Ascending aorta (tissue), 2 donors: ENCODE data around the gene SAG. TPM values are rescaled to one million over a fixed set of nuclear protein-coding genes. Genes with fewer than 3 reads are reported as not detected.

ENCODE experiments used
- DNase-seq, 2 donors: peaks; one replicate each; pipeline ENCODE4 v3.0.0-alpha.2; 2019; ENCODE audit warnings: low spot score in 2 of 2
- H3K27ac ChIP-seq, 2 donors: fragments of 200-600 bp; sonication (generic); one replicate each; pipeline ENCODE4 v1.5.1; 2016 to 2017; ENCODE audit warnings: mild to moderate bottlenecking in 1 of 2
- H3K27me3 ChIP-seq: fragments of 200-600 bp; sonication (generic); one replicate; pipeline ENCODE4 v1.5.1; 2017
- H3K36me3 ChIP-seq, 2 donors: fragments of 200-600 bp; sonication (generic); one replicate each; pipeline ENCODE4 v1.5.1; 2016
- H3K4me1 ChIP-seq, 2 donors: fragments of 200-600 bp; sonication (generic); one replicate each; pipeline ENCODE4 v1.5.1; 2016 to 2017; ENCODE audit warnings: mild to moderate bottlenecking in 1 of 2
- H3K4me3 ChIP-seq, 2 donors: fragments of 200-600 bp; sonication (generic); one replicate each; pipeline ENCODE4 v1.5.1; 2016 to 2017; ENCODE audit warnings: mild to moderate bottlenecking in 1 of 2
- H3K9me3 ChIP-seq, 2 donors: fragments of 200-600 bp; sonication (generic); one replicate each; pipeline ENCODE4 v1.5.1; 2016
- intact Hi-C: fragments of 100-400 bp; cut with DNase I; formaldehyde crosslinking; loops from one replicate; pipeline ENCODE4 v1.15.1; 2023
- total RNA-seq: library from RNA; depleted of rRNA; stranded (reverse); fragments of >200 nt; gene quantifications from one replicate; pipeline ENCODE4 v1.1.0, GENCODE V29; 2016
- TF ChIP-seq, protein P1 (sequence below), 3 experiments: fragments of 200-600 bp in 2 of 3; fragments of 450-650 bp in 1 of 3; sonication (generic) in 2 of 3; IDR thresholded peaks; one replicate each; pipeline ENCODE4 v1.5.1; 2016 to 2019; ENCODE audit warnings: antibody characterized with exemption in 3 of 3, mild to moderate bottlenecking in 1 of 3, moderate library complexity in 1 of 3

SAG gene
- total RNA-seq, 1 donor from 2014 or later: not detected

DNA sequence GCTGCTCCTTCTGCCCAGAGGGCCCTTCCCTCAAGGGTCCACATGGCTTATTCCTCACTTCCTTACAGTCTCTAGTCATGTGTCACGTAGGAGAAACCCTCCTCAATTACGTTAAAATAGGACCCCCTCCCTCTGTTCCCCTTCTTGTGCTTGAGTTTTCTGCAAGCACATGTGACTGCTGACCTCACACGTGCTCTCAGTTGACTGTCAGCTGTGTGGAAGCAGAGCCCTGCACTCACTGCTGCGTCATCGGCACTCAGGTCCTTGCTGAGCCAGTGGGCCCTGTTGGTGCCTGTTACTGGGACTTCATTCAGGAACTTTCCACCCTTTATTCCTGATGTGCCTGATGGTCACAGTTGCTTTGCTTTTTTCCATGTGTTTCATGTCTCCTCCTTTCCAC, 45.1 kb upstream of the SAG start:
- no peak for DNase-seq
- H3K27me3 ChIP-seq: no peaks in the 10 kb centered on the region
- H3K4me1 ChIP-seq: no peaks in the 10 kb centered on the region
- H3K36me3 ChIP-seq: peaks cover 72 to 95% of the 10 kb centered on the region in 2 donors
- H3K9me3 ChIP-seq: no peaks in the 10 kb centered on the region
- TF ChIP-seq, protein P1, sequence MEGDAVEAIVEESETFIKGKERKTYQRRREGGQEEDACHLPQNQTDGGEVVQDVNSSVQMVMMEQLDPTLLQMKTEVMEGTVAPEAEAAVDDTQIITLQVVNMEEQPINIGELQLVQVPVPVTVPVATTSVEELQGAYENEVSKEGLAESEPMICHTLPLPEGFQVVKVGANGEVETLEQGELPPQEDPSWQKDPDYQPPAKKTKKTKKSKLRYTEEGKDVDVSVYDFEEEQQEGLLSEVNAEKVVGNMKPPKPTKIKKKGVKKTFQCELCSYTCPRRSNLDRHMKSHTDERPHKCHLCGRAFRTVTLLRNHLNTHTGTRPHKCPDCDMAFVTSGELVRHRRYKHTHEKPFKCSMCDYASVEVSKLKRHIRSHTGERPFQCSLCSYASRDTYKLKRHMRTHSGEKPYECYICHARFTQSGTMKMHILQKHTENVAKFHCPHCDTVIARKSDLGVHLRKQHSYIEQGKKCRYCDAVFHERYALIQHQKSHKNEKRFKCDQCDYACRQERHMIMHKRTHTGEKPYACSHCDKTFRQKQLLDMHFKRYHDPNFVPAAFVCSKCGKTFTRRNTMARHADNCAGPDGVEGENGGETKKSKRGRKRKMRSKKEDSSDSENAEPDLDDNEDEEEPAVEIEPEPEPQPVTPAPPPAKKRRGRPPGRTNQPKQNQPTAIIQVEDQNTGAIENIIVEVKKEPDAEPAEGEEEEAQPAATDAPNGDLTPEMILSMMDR (IDR thresholded peaks at IDR 0.05): no peak
- no peak overlapping the region for H3K27ac ChIP-seq
- intact Hi-C loops: no loop called here
- no peak overlapping the region for H3K4me3 ChIP-seq

DNA sequence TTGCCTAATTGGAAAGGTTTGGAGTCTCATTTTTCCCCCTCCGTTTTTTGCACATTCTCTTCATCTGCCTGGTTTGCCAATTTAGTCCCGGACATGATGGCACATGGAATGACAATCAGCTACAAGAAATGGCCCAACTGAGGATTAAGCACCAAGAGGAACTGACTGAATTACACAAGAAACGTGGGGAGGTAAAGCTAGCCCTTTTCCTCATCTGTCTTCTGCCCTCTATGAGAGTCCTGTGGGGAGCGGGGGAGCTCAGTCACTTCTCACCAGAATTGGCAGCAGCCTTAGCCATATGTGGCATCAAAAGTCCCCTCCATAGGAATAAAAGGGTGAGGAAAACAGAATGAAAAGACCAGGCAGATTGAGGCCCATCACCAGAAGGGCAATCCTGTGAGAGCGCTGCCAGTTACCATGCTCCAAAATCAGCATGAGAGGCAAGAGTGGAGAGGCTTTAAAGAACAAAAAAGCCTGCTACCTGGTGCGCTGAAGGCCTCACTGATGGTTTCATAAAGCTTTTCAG, 44.5 kb upstream of the SAG start:
- DNase-seq: no peak
- no peaks in the 10 kb centered on the region for H3K4me1 ChIP-seq
- intact Hi-C loops: no loop called here
- H3K9me3 ChIP-seq: no peaks in the 10 kb centered on the region
- no peak overlapping the region for H3K27ac ChIP-seq
- TF ChIP-seq, protein P1 (IDR thresholded peaks at IDR 0.05): no peak
- no peak overlapping the region for H3K4me3 ChIP-seq
- H3K27me3 ChIP-seq: no peaks in the 10 kb centered on the region
- peaks cover 72 to 99% of the 10 kb centered on the region in 2 donors for H3K36me3 ChIP-seq

DNA sequence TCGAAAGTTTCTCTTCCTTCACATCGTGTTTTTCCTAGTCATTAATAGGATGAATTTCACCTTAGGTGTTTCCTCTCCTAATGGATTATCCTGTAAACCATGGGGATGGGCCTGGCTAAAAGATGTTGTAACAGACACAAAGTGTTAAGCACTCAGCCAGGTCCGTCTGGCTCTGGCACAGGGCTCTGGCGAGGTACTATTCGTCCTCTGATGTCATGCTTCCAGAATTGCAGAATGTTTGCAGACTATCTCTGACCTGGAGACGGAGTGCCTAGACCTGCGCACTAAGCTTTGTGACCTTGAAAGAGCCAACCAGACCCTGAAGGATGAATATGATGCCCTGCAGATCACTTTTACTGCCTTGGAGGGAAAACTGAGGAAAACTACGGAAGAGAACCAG, 42.9 kb upstream of the SAG start:
- H3K4me3 ChIP-seq: no peak overlapping the region
- peaks cover 67 to 88% of the 10 kb centered on the region in 2 donors for H3K36me3 ChIP-seq
- no peaks in the 10 kb centered on the region for H3K4me1 ChIP-seq
- TF ChIP-seq, protein P1 (IDR thresholded peaks at IDR 0.05): no peak
- no peaks in the 10 kb centered on the region for H3K9me3 ChIP-seq
- no peak for DNase-seq
- intact Hi-C loops: no loop called here
- no peaks in the 10 kb centered on the region for H3K27me3 ChIP-seq
- H3K27ac ChIP-seq: no peak overlapping the region

DNA sequence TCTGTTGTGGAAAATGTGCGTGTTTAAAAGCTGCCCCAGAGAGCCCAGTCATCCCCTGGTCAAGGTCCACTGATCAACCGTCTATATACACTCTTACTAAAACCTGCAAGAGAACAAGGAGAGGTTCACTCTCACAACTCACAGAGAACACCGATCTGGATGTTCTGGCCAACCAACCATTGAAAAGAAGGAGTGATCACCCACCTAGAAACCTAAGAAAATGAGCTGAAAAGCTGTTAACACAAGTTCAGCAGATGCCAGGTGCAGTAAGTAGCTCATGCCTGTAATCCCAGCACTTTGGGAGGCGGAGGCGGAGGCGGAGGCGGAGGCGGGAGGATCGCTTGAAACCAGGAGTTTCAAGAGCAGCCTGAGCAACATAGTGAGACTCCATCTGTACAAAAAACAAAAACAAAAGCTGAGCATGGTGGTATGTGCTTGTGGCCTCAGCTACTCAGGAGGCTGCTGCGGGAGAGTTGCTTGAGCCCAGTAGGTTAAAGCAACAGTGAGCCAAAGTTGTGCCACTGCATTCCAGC, 41.7 kb upstream of the SAG start:
- Histone ChIP-seq H3K27me3 (no peaks in the 10 kb centered on the region), H3K9me3 (no peaks in the 10 kb centered on the region), H3K27ac (no peak overlapping the region), H3K36me3 (peaks cover 67 to 88% of the 10 kb centered on the region in 2 donors), H3K4me1 (no peaks in the 10 kb centered on the region), H3K4me3 (no peak overlapping the region)
- DNase-seq: no peak
- intact Hi-C loops: no loop called here
- TF ChIP-seq, protein P1 (IDR thresholded peaks at IDR 0.05): no peak

DNA sequence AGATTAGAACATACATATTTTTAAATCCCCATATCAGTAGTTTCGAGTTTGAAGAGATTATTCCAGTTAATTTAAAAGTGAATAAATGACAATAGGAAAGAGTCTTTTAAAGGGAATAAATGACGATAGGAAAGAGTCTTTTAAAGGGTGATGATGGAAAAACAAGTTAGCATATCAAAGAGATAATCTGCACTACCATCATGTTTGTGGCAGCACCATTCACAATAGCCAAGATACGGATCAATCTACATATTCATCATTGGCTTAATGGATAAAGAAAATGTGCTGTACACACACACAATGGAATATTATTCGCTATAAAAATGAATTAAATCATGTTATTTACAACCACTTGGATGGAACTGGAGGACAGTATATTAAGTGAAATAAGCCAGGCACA, 41.1 kb upstream of the SAG start:
- H3K4me1 ChIP-seq: no peaks in the 10 kb centered on the region
- no peaks in the 10 kb centered on the region for H3K9me3 ChIP-seq
- H3K27ac ChIP-seq: no peak overlapping the region
- TF ChIP-seq, protein P1 (IDR thresholded peaks at IDR 0.05): no peak
- H3K27me3 ChIP-seq: no peaks in the 10 kb centered on the region
- no peak for DNase-seq
- H3K4me3 ChIP-seq: no peak overlapping the region
- peaks cover 72 to 88% of the 10 kb centered on the region in 2 donors for H3K36me3 ChIP-seq
- intact Hi-C loops: no loop called here
